Ishikawa (cell line): Measurements from ENCODE around the gene AGPAT3.

Source experiments
- CEBPB ChIP-seq: IDR thresholded peaks from 2 replicates; pipeline ENCODE4 v1.6.1; 2012
- CREB1 ChIP-seq: IDR thresholded peaks from 2 replicates; pipeline ENCODE4 v1.6.1; 2012; ENCODE audit warnings: low read depth
- EGR1 ChIP-seq: IDR thresholded peaks from 2 replicates; pipeline ENCODE4 v1.6.1; 2012
- EP300 ChIP-seq: IDR thresholded peaks from 2 replicates; pipeline ENCODE4 v1.6.1; 2012; ENCODE audit warnings: borderline replicate concordance
- MAX ChIP-seq: IDR thresholded peaks from 2 replicates; pipeline ENCODE4 v1.6.1; 2012
- RAD21 ChIP-seq: IDR thresholded peaks from 2 replicates; pipeline ENCODE4 v1.6.1; 2012; ENCODE audit warnings: low read depth
- TAF1 ChIP-seq: IDR thresholded peaks from 2 replicates; pipeline ENCODE4 v1.6.1; 2012; ENCODE audit warnings: low read depth, mild to moderate bottlenecking
- YY1 ChIP-seq: IDR thresholded peaks from 2 replicates; pipeline ENCODE4 v1.6.1; 2012; ENCODE audit warnings: low read depth

GRCh38 chr21:43892334-43892733, 27.3 kb downstream of the AGPAT3 start:
- TF ChIP-seq CEBPB (no peak), YY1 (no peak), EGR1 (no peak), CREB1 (no peak), RAD21 (no peak), MAX (no peak), TAF1 (no peak), EP300 (no peak)
